HL-60 (cell line): Measurements from ENCODE around the gene CYP2U1.

Experiments used
- DNase-seq, 2 experiments: peaks; one replicate each; pipeline ENCODE4 v3.0.0-alpha.2; 2010 to 2020; ENCODE audit warnings: low read depth in 1 of 2, low spot score in 1 of 2
- H3K27ac ChIP-seq: fragments of 250-450 bp; sonication (Bioruptor Pico); replicated peaks from 2 replicates; pipeline ENCODE4 v1.5.1; 2020; ENCODE audit warnings: mild to moderate bottlenecking, moderate library complexity
- H3K27me3 ChIP-seq: fragments of 250-450 bp; sonication (Bioruptor Pico); 2 replicates; pipeline ENCODE4 v1.5.1; 2021; ENCODE audit warnings: mild to moderate bottlenecking, moderate library complexity; ENCODE audit not compliant: insufficient read depth, poor library complexity, severe bottlenecking
- H3K4me3 ChIP-seq: replicated peaks from 2 replicates; pipeline ENCODE4 v1.5.1; 2011; ENCODE audit warnings: mild to moderate bottlenecking, control low read depth, low read length; ENCODE audit not compliant: insufficient read depth
- CTCF ChIP-seq: IDR thresholded peaks from one replicate; pipeline ENCODE4 v1.5.1; 2011; ENCODE audit warnings: low read length, control low read depth, inconsistent platforms; ENCODE audit not compliant: insufficient read depth
- GABPA ChIP-seq: IDR thresholded peaks from 2 replicates; pipeline ENCODE4 v1.6.1; 2012; ENCODE audit warnings: low read depth
- POLR2AphosphoS5 ChIP-seq: IDR thresholded peaks from 2 replicates; pipeline ENCODE4 v1.6.1; 2012; ENCODE audit warnings: low read depth
- REST ChIP-seq: IDR thresholded peaks from 2 replicates; pipeline ENCODE4 v1.6.1; 2012; ENCODE audit warnings: low read depth; ENCODE audit not compliant: insufficient replicate concordance
- SPI1 ChIP-seq: IDR thresholded peaks from 2 replicates; pipeline ENCODE4 v1.6.1; 2012; ENCODE audit warnings: low read depth, mild to moderate bottlenecking, borderline replicate concordance

Gene CYP2U1

GRCh38 chr4:107897823-107898222, 33.5 kb upstream of the CYP2U1 start:
- no peak for DNase-seq
- H3K27me3 ChIP-seq = no peaks in the 10 kb centered on the region
- TF ChIP-seq GABPA = no peak
- TF ChIP-seq POLR2AphosphoS5 = no peak
- TF ChIP-seq SPI1 = no peak
- no peak for TF ChIP-seq REST
- no peak for TF ChIP-seq CTCF
- no peak overlapping the region for H3K27ac ChIP-seq
- H3K4me3 ChIP-seq = no peak overlapping the region

GRCh38 chr4:107900067-107900466, 31.3 kb upstream of the CYP2U1 start:
- H3K27me3 ChIP-seq = no peaks in the 10 kb centered on the region
- H3K27ac ChIP-seq = no peak overlapping the region
- H3K4me3 ChIP-seq = no peak overlapping the region
- TF ChIP-seq CTCF = no peak
- no peak for TF ChIP-seq GABPA
- TF ChIP-seq REST = no peak
- no peak for TF ChIP-seq POLR2AphosphoS5
- no peak for DNase-seq

- H3K27ac ChIP-seq = no peak overlapping the region
- no peak overlapping the region for H3K4me3 ChIP-seq
- TF ChIP-seq REST (no peak), SPI1 (no peak), CTCF (no peak), POLR2AphosphoS5 (no peak), GABPA (no peak)
- H3K27me3 ChIP-seq = no peaks in the 10 kb centered on the region
- no peak for DNase-seq
These were observed 30.8 kb upstream of the CYP2U1 start for GRCh38 chr4:107900508-107900907.
